HG03175 (cell line): ENCODE results near the gene KRTCAP2.

Experiments
- ATAC-seq: cut with Tn5 transposase; IDR thresholded peaks from one replicate; pipeline ENCODE4 v1.9.1; 2021; ENCODE audit warnings: mild to moderate bottlenecking, moderate library complexity; ENCODE audit not compliant: unreplicated experiment

KRTCAP2 gene

GRCh38 chr1:155120253-155120652, 52.9 kb downstream of the KRTCAP2 start:
- no peak for ATAC-seq
